NAMALWA (cell line): ENCODE measurements around the gene CATSPERZ.

Experiments
- DNase-seq: peaks from one replicate; pipeline ENCODE4 v3.0.0-alpha.2; 2015; ENCODE audit warnings: low spot score

The CATSPERZ gene

GRCh38 chr11:64285885-64286800, 14.0 kb upstream of the CATSPERZ start:
- peak; percentile 65 for DNase-seq

- no peak for DNase-seq
Observed at GRCh38 chr11:64286801-64287159, 13.4 kb upstream of the CATSPERZ start.

GRCh38 chr11:64287676-64288352, 12.3 kb upstream of the CATSPERZ start:
- DNase-seq: no peak

- no peak for DNase-seq
Observed at GRCh38 chr11:64288353-64288750, 11.8 kb upstream of the CATSPERZ start.

- DNase-seq: no peak
Observed at GRCh38 chr11:64289002-64289564, 11.1 kb upstream of the CATSPERZ start.

- DNase-seq: no peak
Observed at GRCh38 chr11:64290352-64291261, 9.6 kb upstream of the CATSPERZ start.

- no peak for DNase-seq
Observed at GRCh38 chr11:64291262-64291751, 8.9 kb upstream of the CATSPERZ start, which contains the start of gene KCNK4. Gene KCNK4 (plus strand): TSS chr11:64291302. CDS start chr11:64293019, 1,717 bp downstream.

- DNase-seq: no peak
Observed at GRCh38 chr11:64291752-64292459, 8.3 kb upstream of the CATSPERZ start.

GRCh38 chr11:64292460-64293254, 7.5 kb upstream of the CATSPERZ start:
- DNase-seq: no peak

- no peak for DNase-seq
Observed at GRCh38 chr11:64294774-64295173, 5.4 kb upstream of the CATSPERZ start.

- DNase-seq: no peak
Observed at GRCh38 chr11:64295760-64296159, 4.4 kb upstream of the CATSPERZ start.

- no peak for DNase-seq
Observed at GRCh38 chr11:64296236-64296635, 3.9 kb upstream of the CATSPERZ start.

GRCh38 chr11:64296830-64297698, 3.1 kb upstream of the CATSPERZ start:
- DNase-seq: no peak

- DNase-seq: no peak
Observed at GRCh38 chr11:64297699-64298358, 2.3 kb upstream of the CATSPERZ start.

- no peak for DNase-seq
Observed at GRCh38 chr11:64298966-64299846, 952 bp upstream of the CATSPERZ start.

GRCh38 chr11:64303109-64304031, 3.2 kb downstream of the CATSPERZ start:
- DNase-seq: no peak

GRCh38 chr11:64304032-64304315, 3.8 kb downstream of the CATSPERZ start:
- no peak for DNase-seq
